Stimulated activated naive CD8-positive, alpha-beta T cell treated with anti-CD3 and anti-CD28 coated beads, Interleukin-15, Interleukin-2, amounts not matched to agents 100 U/mL and 50 U/mL, for 24 hours (primary cell): ENCODE measurements around the gene ALDH16A1.

Source experiments
- ATAC-seq: fragments of 150-1000 bp; cut with Tn5 transposase; one replicate; pipeline ENCODE4 v1.10.0; 2021
- DNase-seq: peaks from one replicate; pipeline ENCODE4 v3.0.0; 2021

ALDH16A1 gene

GRCh38 chr19:49423071-49423984, 29.7 kb upstream of the ALDH16A1 start, which contains the start of gene PTH2:
Gene PTH2, minus strand, starts transcription at chr19:49423441. Its CDS starts 102 bp downstream, at chr19:49423339.
- DNase-seq, result no peak
- no peak for ATAC-seq

- ATAC-seq (peak; percentile 65), DNase-seq (no peak)
These were observed 29.1 kb upstream of the ALDH16A1 start for GRCh38 chr19:49423985-49424303.

- DNase-seq (no peak), ATAC-seq (no peak)
These were observed 27.8 kb upstream of the ALDH16A1 start, which contains the start of gene GFY for GRCh38 chr19:49425178-49425577. Gene GFY, plus strand, starts transcription at chr19:49425388. Its CDS starts 1,043 bp downstream, at chr19:49426431.

- peak; percentile 65 for DNase-seq
- no peak for ATAC-seq
These were observed 27.0 kb upstream of the ALDH16A1 start for GRCh38 chr19:49425922-49426592.

- ATAC-seq (no peak), DNase-seq (no peak)
These were observed 25.7 kb upstream of the ALDH16A1 start for GRCh38 chr19:49427339-49427738.

GRCh38 chr19:49427855-49428546, 25.0 kb upstream of the ALDH16A1 start:
- ATAC-seq (peak; percentile 38), DNase-seq (peak; percentile 39)

- DNase-seq (no peak), ATAC-seq (no peak)
These were observed 24.2 kb upstream of the ALDH16A1 start for GRCh38 chr19:49428547-49429451.

- ATAC-seq (no peak), DNase-seq (no peak)
These were observed 22.8 kb upstream of the ALDH16A1 start for GRCh38 chr19:49430172-49430677.

GRCh38 chr19:49430678-49431329, 22.2 kb upstream of the ALDH16A1 start:
- DNase-seq (peak; percentile 45), ATAC-seq (peak; percentile 54)

- DNase-seq (peak; percentile 46), ATAC-seq (no peak)
These were observed 21.7 kb upstream of the ALDH16A1 start for GRCh38 chr19:49431330-49431749.

- no peak for DNase-seq
- ATAC-seq, result no peak
These were observed 20.6 kb upstream of the ALDH16A1 start for GRCh38 chr19:49432141-49433073.

- DNase-seq, result no peak
- no peak for ATAC-seq
These were observed 19.7 kb upstream of the ALDH16A1 start for GRCh38 chr19:49433240-49433901.

GRCh38 chr19:49434907-49435583, 18.0 kb upstream of the ALDH16A1 start:
- ATAC-seq (no peak), DNase-seq (no peak)

- ATAC-seq (no peak), DNase-seq (no peak)
These were observed 17.4 kb upstream of the ALDH16A1 start for GRCh38 chr19:49435670-49436069.

GRCh38 chr19:49436381-49437017, 16.5 kb upstream of the ALDH16A1 start:
- peak; percentile 14 for ATAC-seq

GRCh38 chr19:49437231-49437630, 15.8 kb upstream of the ALDH16A1 start:
- no peak for ATAC-seq
- no peak for DNase-seq

More at GRCh38 chr19:49436381-49437017, 16.5 kb upstream of the ALDH16A1 start:
- peak; percentile 80 for DNase-seq

GRCh38 chr19:49438261-49438660, 14.8 kb upstream of the ALDH16A1 start:
- ATAC-seq, result no peak

GRCh38 chr19:49439836-49440235, 13.2 kb upstream of the ALDH16A1 start:
- no peak for ATAC-seq
- no peak for DNase-seq

More at GRCh38 chr19:49438261-49438660, 14.8 kb upstream of the ALDH16A1 start:
- no peak for DNase-seq
